Fibroblast of lung (primary cell): Measurements from ENCODE around the gene METTL25B. TPM values are rescaled to one million over a fixed set of nuclear protein-coding genes. Genes with fewer than 3 reads are reported as not detected.
"Not testable (repeated sequence)": the region's sequence is repeated elsewhere in the genome, so short reads cannot be mapped to it uniquely, and the experiment has no call there.

Experiments
- DNase-seq, 2 donors: peaks; one replicate each; pipeline versions ENCODE4 v3.0.0 to v3.0.0-alpha.2; 2010; ENCODE audit warnings: low read depth in 2 of 2
- H2AFZ ChIP-seq: 2 replicates; pipeline ENCODE4 v1.5.1; 2012; ENCODE audit warnings: low read length, control low read depth, inconsistent platforms
- H3K27ac ChIP-seq: 2 replicates; pipeline ENCODE4 v1.5.1; 2011; ENCODE audit warnings: low read length, control low read depth; ENCODE audit not compliant: insufficient read depth
- H3K27me3 ChIP-seq: 2 replicates; pipeline ENCODE4 v1.5.1; 2011; ENCODE audit warnings: mild to moderate bottlenecking, low read length; ENCODE audit not compliant: control insufficient read depth, insufficient read depth
- H3K36me3 ChIP-seq: 2 replicates; pipeline ENCODE4 v1.5.1; 2011; ENCODE audit warnings: low read length; ENCODE audit not compliant: control insufficient read depth, insufficient read depth
- H3K4me1 ChIP-seq: 2 replicates; pipeline ENCODE4 v1.5.1; 2011; ENCODE audit warnings: low read length; ENCODE audit not compliant: control insufficient read depth, insufficient read depth; ENCODE audit errors: extremely low read depth
- H3K4me2 ChIP-seq: 2 replicates; pipeline ENCODE4 v1.5.1; 2011; ENCODE audit warnings: low read length, control low read depth; ENCODE audit not compliant: insufficient read depth; ENCODE audit errors: extremely low read depth
- H3K4me3 ChIP-seq, 4 experiments: fragments of 200-600 bp in 1 of 4; sonication (generic) in 1 of 4; replicated peaks in 1 of 4; 2 replicates each; pipeline ENCODE4 v1.5.1; 2011 to 2016; ENCODE audit warnings: low read length in 4 of 4, low read depth in 3 of 4, mild to moderate bottlenecking in 3 of 4, control low read depth in 2 of 4, inconsistent platforms in 1 of 4, mixed read lengths in 1 of 4; ENCODE audit not compliant: insufficient read depth in 1 of 4; ENCODE audit errors: control extremely low read depth in 1 of 4
- H3K79me2 ChIP-seq: 2 replicates; pipeline ENCODE4 v1.5.1; 2012; ENCODE audit warnings: mild to moderate bottlenecking, low read length, inconsistent platforms; ENCODE audit not compliant: control insufficient read depth, insufficient read depth
- H3K9ac ChIP-seq: 2 replicates; pipeline ENCODE4 v1.5.1; 2011; ENCODE audit warnings: mild to moderate bottlenecking, low read length, control low read depth; ENCODE audit not compliant: insufficient read depth
- H3K9me3 ChIP-seq: 2 replicates; pipeline ENCODE4 v1.5.1; 2012; ENCODE audit warnings: low read depth, low read length; ENCODE audit not compliant: control insufficient read depth, insufficient read depth
- H4K20me1 ChIP-seq: 2 replicates; pipeline ENCODE4 v1.5.1; 2011; ENCODE audit warnings: low read length; ENCODE audit not compliant: control insufficient read depth, insufficient read depth; ENCODE audit errors: extremely low read depth
- EZH2 ChIP-seq: IDR thresholded peaks from 2 replicates; pipeline ENCODE4 v1.5.1; 2012; ENCODE audit warnings: low read length, control low read depth, mild to moderate bottlenecking; ENCODE audit errors: missing control alignments
- polyA plus RNA-seq, 2 donors: library from polyadenylated mRNA; depleted of rRNA in 1 of 2; stranded (reverse) in 1 of 2; unstranded in 1 of 2; fragments of >200 nt; gene quantifications; 2 replicates each; pipeline ENCODE4 v1.2.1, GENCODE V29; 2011 to 2012; ENCODE audit warnings: missing spikeins in 1 of 2
- total RNA-seq: library from RNA; depleted of rRNA; stranded (reverse); fragments of >200 nt; gene quantifications from 2 replicates; pipeline ENCODE4 v1.2.1, GENCODE V29; 2014
- TF ChIP-seq, protein P1 (sequence below), 2 donors: IDR thresholded peaks in 1 of 2; conservative IDR thresholded peaks in 1 of 2; 1 replicate in 1 of 2; 2 replicates in 1 of 2; pipeline ENCODE4 v1.5.1; 2011 to 2012; ENCODE audit warnings: low read length in 2 of 2, control low read depth in 1 of 2, inconsistent platforms in 1 of 2, low read depth in 1 of 2, mild to moderate bottlenecking in 1 of 2

METTL25B gene
- total and polyA plus RNA-seq, 2 donors (not counting 1 experiment from before 2014, with no cell fraction given): 5.5 to 17.3 TPM

DNA sequence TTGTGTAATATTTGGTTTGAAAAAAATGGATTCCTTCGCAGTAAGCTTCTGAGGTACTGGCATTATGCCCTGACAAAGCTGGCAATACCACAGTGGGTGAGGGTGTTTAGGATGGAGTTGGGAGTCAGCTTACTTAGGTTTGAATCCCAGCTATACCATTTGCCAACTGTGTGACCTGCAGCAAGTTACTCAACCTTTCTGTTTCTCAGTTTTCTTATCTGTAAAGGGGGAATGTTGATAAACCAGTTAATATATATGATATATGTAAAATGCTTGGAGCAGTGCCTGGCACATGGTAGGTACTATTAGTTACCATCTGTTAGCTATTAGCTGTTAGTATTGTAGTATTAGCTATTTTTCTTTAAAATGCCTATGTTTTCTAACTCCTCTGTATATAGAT lies 28.1 kb downstream of the METTL25B start:
- no peak overlapping the region for H3K4me3 ChIP-seq
- no peak overlapping the region for H2AFZ ChIP-seq
- no peaks in the 10 kb centered on the region for H4K20me1 ChIP-seq
- H3K4me1 ChIP-seq: peaks cover 3% of the 10 kb centered on the region
- no peaks in the 10 kb centered on the region for H3K9me3 ChIP-seq
- no peak for DNase-seq
- no peaks in the 10 kb centered on the region for H3K36me3 ChIP-seq
- no peak overlapping the region for H3K4me2 ChIP-seq
- no peak overlapping the region for H3K27ac ChIP-seq
- H3K9ac ChIP-seq: no peak overlapping the region
- TF ChIP-seq, protein P1, sequence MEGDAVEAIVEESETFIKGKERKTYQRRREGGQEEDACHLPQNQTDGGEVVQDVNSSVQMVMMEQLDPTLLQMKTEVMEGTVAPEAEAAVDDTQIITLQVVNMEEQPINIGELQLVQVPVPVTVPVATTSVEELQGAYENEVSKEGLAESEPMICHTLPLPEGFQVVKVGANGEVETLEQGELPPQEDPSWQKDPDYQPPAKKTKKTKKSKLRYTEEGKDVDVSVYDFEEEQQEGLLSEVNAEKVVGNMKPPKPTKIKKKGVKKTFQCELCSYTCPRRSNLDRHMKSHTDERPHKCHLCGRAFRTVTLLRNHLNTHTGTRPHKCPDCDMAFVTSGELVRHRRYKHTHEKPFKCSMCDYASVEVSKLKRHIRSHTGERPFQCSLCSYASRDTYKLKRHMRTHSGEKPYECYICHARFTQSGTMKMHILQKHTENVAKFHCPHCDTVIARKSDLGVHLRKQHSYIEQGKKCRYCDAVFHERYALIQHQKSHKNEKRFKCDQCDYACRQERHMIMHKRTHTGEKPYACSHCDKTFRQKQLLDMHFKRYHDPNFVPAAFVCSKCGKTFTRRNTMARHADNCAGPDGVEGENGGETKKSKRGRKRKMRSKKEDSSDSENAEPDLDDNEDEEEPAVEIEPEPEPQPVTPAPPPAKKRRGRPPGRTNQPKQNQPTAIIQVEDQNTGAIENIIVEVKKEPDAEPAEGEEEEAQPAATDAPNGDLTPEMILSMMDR (conservative IDR thresholded peaks at IDR 0.05 in 1 of 2, IDR thresholded peaks at IDR 0.05 in 1 of 2; ENCODE audit: low read depth in 1 of 2, low read length in 2 of 2): no peak
- peaks cover 7% of the 10 kb centered on the region for H3K79me2 ChIP-seq
- no peaks in the 10 kb centered on the region for H3K27me3 ChIP-seq

DNA sequence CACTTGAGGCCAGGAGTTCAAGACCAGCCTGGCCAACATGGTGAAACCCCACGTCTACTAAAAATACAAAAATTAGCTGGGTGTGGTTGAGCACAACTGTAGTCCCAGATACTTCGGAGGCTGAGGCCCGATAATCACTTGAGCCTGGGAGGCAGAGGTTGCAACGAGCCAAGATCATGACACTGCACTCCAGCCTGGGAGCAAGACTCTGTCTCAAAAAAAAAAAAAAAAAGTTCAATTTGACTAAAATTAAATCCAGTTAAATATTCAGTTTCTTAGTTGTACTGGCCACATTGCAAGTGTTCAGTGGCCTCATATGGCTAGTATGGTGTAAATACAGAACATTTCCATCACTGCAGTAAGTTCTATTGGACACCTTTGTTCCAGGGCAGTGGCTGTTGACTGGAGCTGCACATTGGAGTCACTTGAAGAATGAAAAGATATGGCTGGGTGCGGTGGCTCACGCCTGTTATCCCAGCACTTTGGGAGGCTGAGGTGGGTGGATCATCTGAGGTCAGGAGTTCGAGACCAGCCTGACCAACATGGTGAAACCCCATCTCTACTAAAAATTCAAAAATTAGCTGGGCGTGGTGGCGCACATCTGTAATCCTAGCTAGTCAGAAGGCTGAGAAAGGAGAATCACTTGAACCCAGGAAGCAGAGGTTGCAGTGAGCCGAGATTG lies 29.4 kb downstream of the METTL25B start:
- H3K9ac ChIP-seq, H3K4me2 ChIP-seq, H3K4me3 ChIP-seq, H3K36me3 ChIP-seq, H2AFZ ChIP-seq, DNase-seq, H3K27ac ChIP-seq, H3K4me1 ChIP-seq, H3K9me3 ChIP-seq, H3K79me2 ChIP-seq, H4K20me1 ChIP-seq, H3K27me3 ChIP-seq: not testable (repeated sequence)

DNA sequence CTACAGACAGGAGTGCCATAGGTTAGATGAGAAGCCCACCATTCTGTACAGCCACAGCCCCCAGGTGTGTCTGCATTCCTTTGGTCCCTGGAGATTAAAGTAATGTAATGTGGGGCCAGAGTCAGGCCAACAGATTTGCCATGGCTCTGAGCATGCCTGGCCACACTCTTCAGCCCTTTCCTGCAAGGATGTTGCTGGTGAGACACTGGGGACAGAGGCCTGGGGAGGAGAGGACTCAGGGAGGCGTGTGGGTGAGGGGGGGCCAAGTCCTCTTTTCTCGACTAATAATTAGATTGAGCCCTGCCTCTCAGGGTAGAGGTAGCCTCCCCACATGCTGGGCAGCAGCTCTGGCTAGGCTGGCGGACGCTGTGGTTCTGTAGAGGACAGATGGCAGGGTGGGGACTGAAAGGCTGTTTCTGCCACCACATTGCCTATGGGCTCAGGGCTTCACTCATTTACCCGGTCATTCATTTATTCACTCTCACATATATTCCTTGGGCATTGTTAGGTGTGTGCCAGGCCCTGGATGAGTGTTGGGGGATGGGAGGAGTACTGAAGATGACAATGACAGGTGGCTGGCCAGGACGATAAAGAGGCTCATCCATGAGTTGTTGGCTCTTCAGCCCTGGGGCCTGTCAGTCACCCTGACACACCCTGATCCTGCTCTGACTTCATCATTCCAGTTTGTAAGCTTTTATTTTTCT lies 32.0 kb downstream of the METTL25B start:
- Histone ChIP-seq H3K4me1 (no peaks in the 10 kb centered on the region), H2AFZ (no peak overlapping the region), H3K4me3 (no peak overlapping the region), H3K9ac (no peak overlapping the region), H3K79me2 (no peaks in the 10 kb centered on the region), H3K27ac (no peak overlapping the region), H4K20me1 (no peaks in the 10 kb centered on the region), H3K36me3 (no peaks in the 10 kb centered on the region), H3K27me3 (no peaks in the 10 kb centered on the region), H3K4me2 (no peak overlapping the region), H3K9me3 (no peaks in the 10 kb centered on the region)
- no peak for DNase-seq
- TF ChIP-seq EZH2: no peak
- TF ChIP-seq, protein P1 (conservative IDR thresholded peaks at IDR 0.05 in 1 of 2, IDR thresholded peaks at IDR 0.05 in 1 of 2; ENCODE audit: low read depth in 1 of 2, low read length in 2 of 2): no peak
